IMR-90 (cell line): ENCODE results near the gene RTCA. TPM values are rescaled to one million over a fixed set of nuclear protein-coding genes. Genes with fewer than 3 reads are reported as not detected.
"Not testable (repeated sequence)": the region's sequence is repeated elsewhere in the genome, so short reads cannot be mapped to it uniquely, and the experiment has no call there.

ENCODE experiments used
- ATAC-seq: fragments of 200-7000 bp; cut with Tn5 transposase; 2 replicates; pipeline ENCODE4 v1.9.1; 2020; ENCODE audit warnings: low read depth, mild to moderate bottlenecking, moderate library complexity
- BruUV-seq: library from RNA; stranded (reverse); fragments of 400-500 nt; replicated peaks from 2 replicates; lab custom pipeline; 2021; lab: Mats Ljungman, UMichigan
- CTCF ChIA-PET: fragments of 300-600 bp; formaldehyde crosslinking; extraction: SDS; loops from one replicate; lab custom pipeline; 2021; ENCODE audit warnings: antibody characterized with exemption; lab: Yijun Ruan, JAX
- POLR2A ChIA-PET: fragments of 300-600 bp; sonication (Branson Sonifier 250); formaldehyde crosslinking; loops from one replicate; lab custom pipeline; 2022; ENCODE audit warnings: antibody characterized with exemption; ENCODE audit not compliant: unreplicated experiment; lab: Charles Lee
- DNase-seq: peaks from one replicate; pipeline ENCODE4 v3.0.0; 2013
- H2AFZ ChIP-seq: replicated peaks from 2 replicates; pipeline ENCODE3; 2013; ENCODE audit warnings: low read length, mild to moderate bottlenecking; ENCODE audit not compliant: poor library complexity
- H2AK5ac ChIP-seq: 2 replicates; pipeline ENCODE4 v1.6.1; 2013; ENCODE audit warnings: low read depth, low read length, inconsistent platforms
- H2AK9ac ChIP-seq: replicated peaks from 2 replicates; pipeline ENCODE3; 2013; ENCODE audit warnings: mild to moderate bottlenecking, low read depth, low read length, moderate library complexity; ENCODE audit not compliant: poor library complexity
- H2BK120ac ChIP-seq: 2 replicates; pipeline ENCODE4 v1.6.1; 2013; ENCODE audit warnings: low read depth, low read length, inconsistent platforms
- H2BK15ac ChIP-seq: 3 replicates; pipeline ENCODE4 v1.6.1; 2013; ENCODE audit warnings: low read depth, low read length, inconsistent platforms
- H2BK20ac ChIP-seq: 2 replicates; pipeline ENCODE4 v1.6.1; 2013; ENCODE audit warnings: low read depth, mild to moderate bottlenecking, inconsistent platforms, low read length, moderate library complexity
- H2BK5ac ChIP-seq: 2 replicates; pipeline ENCODE4 v1.6.1; 2013; ENCODE audit warnings: mild to moderate bottlenecking, low read depth, low read length, inconsistent platforms; ENCODE audit not compliant: poor library complexity, severe bottlenecking
- H3K14ac ChIP-seq: replicated peaks from 2 replicates; pipeline ENCODE4 v1.6.1; 2013; ENCODE audit warnings: low read depth, low read length, inconsistent platforms
- H3K18ac ChIP-seq: 2 replicates; pipeline ENCODE4 v1.6.1; 2013; ENCODE audit warnings: low read depth, low read length, control low read depth
- H3K23ac ChIP-seq: 2 replicates; pipeline ENCODE4 v1.6.1; 2013; ENCODE audit warnings: low read depth, low read length, inconsistent platforms
- H3K27ac ChIP-seq: 2 replicates; pipeline ENCODE4 v1.5.1; 2013; ENCODE audit warnings: mild to moderate bottlenecking, control low read depth, low read length; ENCODE audit not compliant: insufficient read depth
- H3K27me3 ChIP-seq: 2 replicates; pipeline ENCODE4 v1.6.1; 2013; ENCODE audit warnings: low read length; ENCODE audit not compliant: control insufficient read depth, insufficient read depth
- H3K36me3 ChIP-seq: 2 replicates; pipeline ENCODE4 v1.6.1; 2013; ENCODE audit warnings: low read length, mixed read lengths; ENCODE audit not compliant: control insufficient read depth, insufficient read depth
- H3K4ac ChIP-seq: 2 replicates; pipeline ENCODE4 v1.6.1; 2013; ENCODE audit warnings: low read depth, low read length, inconsistent platforms
- H3K4me1 ChIP-seq: 2 replicates; pipeline ENCODE4 v1.6.1; 2013; ENCODE audit warnings: low read length, mixed read lengths; ENCODE audit not compliant: control insufficient read depth, insufficient read depth
- H3K4me2 ChIP-seq: 2 replicates; pipeline ENCODE4 v1.6.1; 2013; ENCODE audit warnings: low read depth, mild to moderate bottlenecking, control low read depth, low read length, moderate library complexity
- H3K4me3 ChIP-seq: 2 replicates; pipeline ENCODE4 v1.5.1; 2013; ENCODE audit warnings: low read depth, mild to moderate bottlenecking, control low read depth, low read length, moderate library complexity; ENCODE audit not compliant: insufficient read depth
- H3K56ac ChIP-seq: 2 replicates; pipeline ENCODE4 v1.6.1; 2013; ENCODE audit warnings: low read length, inconsistent platforms; ENCODE audit not compliant: insufficient read depth; ENCODE audit errors: extremely low read depth
- H3K79me1 ChIP-seq, 2 experiments: 2 replicates each; pipeline ENCODE4 v1.6.1; 2013; ENCODE audit warnings: low read length in 2 of 2, inconsistent platforms in 1 of 2, low read depth in 1 of 2
- H3K9ac ChIP-seq: 2 replicates; pipeline ENCODE4 v1.6.1; 2013; ENCODE audit warnings: low read depth, low read length, control low read depth
- H3K9me1 ChIP-seq: 2 replicates; pipeline ENCODE4 v1.6.1; 2013; ENCODE audit warnings: low read length, inconsistent platforms; ENCODE audit not compliant: insufficient read depth
- H3K9me3 ChIP-seq: 2 replicates; pipeline ENCODE4 v1.6.1; 2013; ENCODE audit warnings: low read length; ENCODE audit not compliant: control insufficient read depth, insufficient read depth
- H4K20me1 ChIP-seq: 2 replicates; pipeline ENCODE4 v1.6.1; 2013; ENCODE audit warnings: low read length, inconsistent platforms; ENCODE audit not compliant: insufficient read depth
- H4K5ac ChIP-seq: 2 replicates; pipeline ENCODE4 v1.6.1; 2013; ENCODE audit warnings: mild to moderate bottlenecking, low read depth, low read length, control low read depth
- H4K8ac ChIP-seq, 2 experiments: 2 replicates each; pipeline ENCODE4 v1.6.1; 2013; ENCODE audit warnings: low read depth in 2 of 2, low read length in 2 of 2, control low read depth in 1 of 2, inconsistent platforms in 1 of 2
- H4K91ac ChIP-seq: 2 replicates; pipeline ENCODE4 v1.6.1; 2013; ENCODE audit warnings: low read depth, low read length, inconsistent platforms; ENCODE audit not compliant: insufficient read depth
- CEBPB ChIP-seq: IDR thresholded peaks from 2 replicates; pipeline ENCODE4 v1.6.1; 2012; ENCODE audit warnings: low read depth, low read length, improper control_type of control experiment
- SMC3 ChIP-seq: fragments of 150-350 bp; IDR thresholded peaks from 2 replicates; pipeline ENCODE4 v1.6.1; 2016; ENCODE audit warnings: low read depth, mild to moderate bottlenecking, antibody characterized with exemption, low read length, moderate library complexity
- WGBS, 2 experiments: methylation state at CpG; one replicate each; pipeline versions ENCODE4 v1.1.5 to v1.1.7; 2013; ENCODE audit warnings: missing lambda C conversion rate in 2 of 2; ENCODE audit not compliant: insufficient read length in 1 of 2; ENCODE audit errors: extremely low coverage in 2 of 2; 5-methylcytosine and 5-hydroxymethylcytosine counted together
- dilution Hi-C: fragments of 300-500 bp; cut with HindIII; formaldehyde crosslinking; loops from one replicate; pipeline ENCODE4 v1.14.3; 2018; ENCODE audit warnings: low sequenced_read_pairs; ENCODE audit not compliant: unreplicated experiment
- in situ Hi-C: fragments of 300-500 bp; cut with MboI; formaldehyde crosslinking; loops from 3 replicates; pipeline ENCODE4 v1.14.3; 2019; ENCODE audit warnings: low sequenced_read_pairs, inconsistent platforms, mixed read lengths
- intact Hi-C: fragments of 100-400 bp; cut with micrococcal nuclease; formaldehyde crosslinking; loops from 2 replicates; pipeline ENCODE4 v1.10.0; 2022
- polyA plus RNA-seq, 3 experiments: library from polyadenylated mRNA; depleted of rRNA; stranded (reverse); fragments of >200 nt; gene quantifications; 2 replicates each; pipeline ENCODE4 v1.2.3, GENCODE V29; 2012; ENCODE audit warnings: low replicate concordance in 1 of 3
- total RNA-seq: library from RNA; depleted of rRNA; stranded (reverse); fragments of >200 nt; gene quantifications from 2 replicates; pipeline ENCODE4 v1.2.3, GENCODE V29; 2012

RTCA gene
- total and polyA plus RNA-seq, 2 of the 4 experiments (the other 2 are of a cell fraction): 26.9 to 29.6 TPM

GRCh38 chr1:100253552-100253951, 12.5 kb upstream of the RTCA start:
- no peaks in the 10 kb centered on the region for H4K20me1 ChIP-seq
- WGBS, 2 experiments: no CpG with 5 or more reads among the region's 10 CpGs
- no peak for ATAC-seq
- H3K4me3 ChIP-seq: no peak overlapping the region
- no peak overlapping the region for H3K9ac ChIP-seq
- DNase-seq: no peak
- in situ Hi-C loops (loop anchor here (25.0 kb wide), 2 partner anchors 441 to 634 kb away; partner anchors contain the start of genes EXTL2 and SLC30A7), intact Hi-C loops (no loop called here), dilution Hi-C loops (no loop called here)
- H2BK15ac ChIP-seq: no peak overlapping the region
- peaks cover 10% of the 10 kb centered on the region in 2 experiments for H3K79me1 ChIP-seq
- H3K27ac ChIP-seq: no peak overlapping the region
- H3K18ac ChIP-seq: no peak overlapping the region
- no peak overlapping the region for H2AFZ ChIP-seq
- H2BK120ac ChIP-seq: no peak overlapping the region
- ChIA-PET POLR2A (no interaction called here), CTCF (no interaction called here)
- H2AK5ac ChIP-seq: no peak overlapping the region
- no peaks in the 10 kb centered on the region for H3K9me3 ChIP-seq
- H4K5ac ChIP-seq: no peak overlapping the region
- no peak overlapping the region for H2BK20ac ChIP-seq
- 0 out of 2 replicates have a peak, but pooled peaks cover 2% of the 10 kb centered on the region for H3K4me1 ChIP-seq
- peak; percentile 20; the same call in 1 of the 2 replicates for TF ChIP-seq CEBPB
- no peak for TF ChIP-seq SMC3
- no peak overlapping the region for H3K4ac ChIP-seq
- no peak overlapping the region for H3K14ac ChIP-seq
- no peak overlapping the region for H2BK5ac ChIP-seq
- no peak overlapping the region for H3K56ac ChIP-seq
- H2AK9ac ChIP-seq: no peak overlapping the region
- no peak overlapping the region for H3K4me2 ChIP-seq
- H3K9me1 ChIP-seq: peaks cover 5% of the 10 kb centered on the region; the same call in 1 of the 2 replicates
- H4K91ac ChIP-seq: no peak overlapping the region
- H3K36me3 ChIP-seq: no peaks in the 10 kb centered on the region
- no peak overlapping the region for H3K23ac ChIP-seq
- no TSS peak for BruUV-seq
- no peaks in the 10 kb centered on the region for H3K27me3 ChIP-seq
- H4K8ac ChIP-seq: no peak overlapping the region

- H3K9me1 ChIP-seq, CTCF ChIA-PET, intact Hi-C loops: not testable (repeated sequence)
Observed at GRCh38 chr1:100256273-100256672, 9.7 kb upstream of the RTCA start.

More at GRCh38 chr1:100256273-100256672, 9.7 kb upstream of the RTCA start:
- H4K91ac ChIP-seq, dilution Hi-C loops, H3K27ac ChIP-seq, H3K4me3 ChIP-seq, H3K79me1 ChIP-seq, H2BK5ac ChIP-seq, H3K18ac ChIP-seq, H3K4me2 ChIP-seq, POLR2A ChIA-PET, H3K9ac ChIP-seq, H3K9me3 ChIP-seq, H3K36me3 ChIP-seq, H3K4ac ChIP-seq, H4K20me1 ChIP-seq, H4K5ac ChIP-seq, DNase-seq, H3K27me3 ChIP-seq, H2BK20ac ChIP-seq, H4K8ac ChIP-seq, BruUV-seq, ATAC-seq, H3K23ac ChIP-seq, H3K4me1 ChIP-seq, H3K14ac ChIP-seq, H2AFZ ChIP-seq, H2BK15ac ChIP-seq, H2AK9ac ChIP-seq, H2AK5ac ChIP-seq, H2BK120ac ChIP-seq, H3K56ac ChIP-seq: not testable (repeated sequence)
- WGBS, 2 experiments: 80% methylated on average over 1 of the region's 5 CpGs; no CpG with 5 or more reads in 1 of the 2 experiments
- in situ Hi-C loops: loop anchor here (25.0 kb wide), 2 partner anchors 444 to 631 kb away; partner anchors contain the start of genes EXTL2 and SLC30A7
